Astrocyte (in vitro differentiated cells and primary cell): ENCODE results near the gene JHY.

Source experiments
- EZH2 ChIP-seq: IDR thresholded peaks from 2 replicates; pipeline ENCODE4 v1.6.1; 2012; ENCODE audit warnings: mild to moderate bottlenecking, low read length, inconsistent platforms; ENCODE audit not compliant: insufficient read depth
- TF ChIP-seq, protein P1 (sequence below): IDR thresholded peaks from 2 replicates; pipeline ENCODE4 v1.5.1; 2011; ENCODE audit warnings: low read depth, mild to moderate bottlenecking, inconsistent platforms, low read length, moderate library complexity; ENCODE audit not compliant: insufficient read depth

DNA sequence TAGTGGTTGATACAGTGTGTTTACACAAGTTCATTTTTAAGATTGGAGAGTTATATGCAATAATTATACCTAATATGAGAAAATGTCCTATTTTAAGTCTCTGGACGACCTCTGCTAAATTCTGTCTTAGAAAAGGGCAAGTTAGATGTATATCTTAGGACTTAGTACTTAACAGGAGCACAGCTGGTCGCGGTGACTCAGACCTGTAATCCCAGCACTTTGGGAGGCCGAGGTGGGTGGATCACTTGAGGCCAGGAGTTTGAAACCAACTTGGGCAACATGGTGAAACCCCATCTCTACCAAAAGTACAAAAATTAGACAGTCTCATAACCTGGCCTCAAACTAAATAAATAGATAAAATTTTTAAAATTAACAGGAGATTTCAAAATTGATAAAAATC lies 71.9 kb downstream of the JHY start:
- TF ChIP-seq, protein P1, sequence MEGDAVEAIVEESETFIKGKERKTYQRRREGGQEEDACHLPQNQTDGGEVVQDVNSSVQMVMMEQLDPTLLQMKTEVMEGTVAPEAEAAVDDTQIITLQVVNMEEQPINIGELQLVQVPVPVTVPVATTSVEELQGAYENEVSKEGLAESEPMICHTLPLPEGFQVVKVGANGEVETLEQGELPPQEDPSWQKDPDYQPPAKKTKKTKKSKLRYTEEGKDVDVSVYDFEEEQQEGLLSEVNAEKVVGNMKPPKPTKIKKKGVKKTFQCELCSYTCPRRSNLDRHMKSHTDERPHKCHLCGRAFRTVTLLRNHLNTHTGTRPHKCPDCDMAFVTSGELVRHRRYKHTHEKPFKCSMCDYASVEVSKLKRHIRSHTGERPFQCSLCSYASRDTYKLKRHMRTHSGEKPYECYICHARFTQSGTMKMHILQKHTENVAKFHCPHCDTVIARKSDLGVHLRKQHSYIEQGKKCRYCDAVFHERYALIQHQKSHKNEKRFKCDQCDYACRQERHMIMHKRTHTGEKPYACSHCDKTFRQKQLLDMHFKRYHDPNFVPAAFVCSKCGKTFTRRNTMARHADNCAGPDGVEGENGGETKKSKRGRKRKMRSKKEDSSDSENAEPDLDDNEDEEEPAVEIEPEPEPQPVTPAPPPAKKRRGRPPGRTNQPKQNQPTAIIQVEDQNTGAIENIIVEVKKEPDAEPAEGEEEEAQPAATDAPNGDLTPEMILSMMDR = no peak
- no peak for TF ChIP-seq EZH2
